A673 (cell line): ENCODE results near the gene ROBO2.

ENCODE experiments used
- CTCF ChIP-seq: fragments of 300-800, 200-600 bp; sonication (generic); conservative IDR thresholded peaks from 2 replicates; pipeline ENCODE4 v1.5.1; 2017; ENCODE audit warnings: low read depth, mild to moderate bottlenecking, antibody characterized with exemption, low read length, moderate library complexity, mixed read lengths
- EZH2 ChIP-seq: fragments of 200-600 bp; sonication (generic); IDR thresholded peaks from 2 replicates; pipeline ENCODE4 v1.6.1; 2017; ENCODE audit warnings: borderline replicate concordance, low read depth, mild to moderate bottlenecking, mixed read lengths, antibody characterized with exemption, low read length; ENCODE audit not compliant: poor library complexity, severe bottlenecking

- TF ChIP-seq CTCF, result no peak
- TF ChIP-seq EZH2, result no peak
Measured at GRCh38 chr3:77376511-77376910, 336.6 kb downstream of the ROBO2 start.
